HCT116 (cell line): Measurements from ENCODE around the gene EGFL7. TPM values are rescaled to one million over a fixed set of nuclear protein-coding genes. Genes with fewer than 3 reads are reported as not detected.

Experiments
- ATAC-seq: fragments of 200-7000 bp; cut with Tn5 transposase; 2 replicates; pipeline ENCODE4 v1.9.1; 2020; ENCODE audit warnings: mild to moderate bottlenecking, moderate library complexity
- BruUV-seq: library from RNA; stranded (reverse); fragments of 400-500 nt; replicated peaks from 2 replicates; lab custom pipeline; 2021; lab: Mats Ljungman, UMichigan
- CTCF ChIA-PET: fragments of 300-600 bp; sonication (Branson Sonifier 250); formaldehyde crosslinking; loops from one replicate; lab custom pipeline; 2021; ENCODE audit warnings: antibody characterized with exemption; lab: Charles Lee
- POLR2A ChIA-PET: fragments of 300-600, 350-600 bp; sonication (Branson Sonifier 250); formaldehyde crosslinking; loops from one replicate; lab custom pipeline; 2021; ENCODE audit warnings: antibody characterized with exemption; lab: Charles Lee
- RAD21 ChIA-PET, 2 experiments: fragments of 300-600 bp; sonication (Branson Sonifier 250); formaldehyde crosslinking; loops; one replicate each; lab custom pipeline; 2023; ENCODE audit warnings: low total read pairs in 2 of 2; ENCODE audit not compliant: uncharacterized antibody in 2 of 2, unreplicated experiment in 2 of 2, low non-redundant PET in 1 of 2; lab: Charles Lee
- DNase-seq: peaks from one replicate; pipeline ENCODE4 v3.0.0-alpha.2; 2010; ENCODE audit warnings: low read depth, low spot score
- H2AFZ ChIP-seq: fragments of 200-600 bp; shearing (Covaris generic), sonication (generic); 2 replicates; pipeline ENCODE4 v1.6.1; 2017; ENCODE audit warnings: low read depth, mixed run types, mixed read lengths, antibody characterized with exemption, low read length; ENCODE audit not compliant: poor library complexity, severe bottlenecking
- H3K27ac ChIP-seq: 2 replicates; pipeline ENCODE4 v1.5.1; 2012; ENCODE audit warnings: low read depth, low read length
- H3K27me3 ChIP-seq: fragments of 200-600 bp; sonication (generic); 2 replicates; pipeline ENCODE4 v1.6.1; 2016; ENCODE audit warnings: mixed run types, low read length, mixed read lengths; ENCODE audit not compliant: insufficient read depth
- H3K36me3 ChIP-seq, 2 experiments: fragments of 200-500 bp in 1 of 2; fragments of 200-600 bp in 1 of 2; sonication (Bioruptor generic) in 1 of 2; sonication (generic) in 1 of 2; 2 replicates each; pipeline versions ENCODE4 v1.5.1 to v1.6.1; 2014 to 2016; ENCODE audit warnings: low read length in 2 of 2, inconsistent platforms in 1 of 2, mixed read lengths in 1 of 2, mixed run types in 1 of 2; ENCODE audit not compliant: insufficient read depth in 2 of 2, control insufficient read depth in 1 of 2
- H3K4me1 ChIP-seq, 2 experiments: fragments of 200-600 bp in 1 of 2; sonication (generic) in 1 of 2; 2 replicates each; pipeline versions ENCODE4 v1.5.1 to v1.6.1; 2012 to 2017; ENCODE audit warnings: low read length in 2 of 2, inconsistent platforms in 1 of 2, mild to moderate bottlenecking in 1 of 2, mixed read lengths in 1 of 2, mixed run types in 1 of 2, moderate library complexity in 1 of 2; ENCODE audit not compliant: insufficient read depth in 2 of 2, control insufficient read depth in 1 of 2
- H3K4me2 ChIP-seq: fragments of 200-600 bp; sonication (generic); 2 replicates; pipeline ENCODE4 v1.6.1; 2017; ENCODE audit warnings: mixed run types, low read length, mixed read lengths
- H3K4me3 ChIP-seq, 2 experiments: fragments of 200-600 bp in 1 of 2; sonication (generic) in 1 of 2; replicated peaks in 1 of 2; 2 replicates each; pipeline ENCODE4 v1.5.1; 2011 to 2016; ENCODE audit warnings: low read length in 2 of 2, control low read depth in 1 of 2, low read depth in 1 of 2, mild to moderate bottlenecking in 1 of 2, mixed read lengths in 1 of 2, mixed run types in 1 of 2
- H3K79me2 ChIP-seq: fragments of 200-600 bp; sonication (generic); 2 replicates; pipeline ENCODE4 v1.6.1; 2017; ENCODE audit warnings: mild to moderate bottlenecking, mixed run types, low read length, moderate library complexity, mixed read lengths; ENCODE audit not compliant: insufficient read depth
- H3K9ac ChIP-seq: fragments of 200-600 bp; sonication (generic); 2 replicates; pipeline ENCODE4 v1.6.1; 2016; ENCODE audit warnings: low read length, mixed read lengths
- H3K9me2 ChIP-seq: fragments of 200-600 bp; sonication (generic), shearing (Covaris generic); 2 replicates; pipeline ENCODE4 v1.6.1; 2017; ENCODE audit warnings: mixed run types, mild to moderate bottlenecking, moderate library complexity; ENCODE audit not compliant: insufficient read depth
- H3K9me3 ChIP-seq, 2 experiments: fragments of 200-500 bp in 1 of 2; fragments of 200-600 bp in 1 of 2; sonication (Bioruptor generic) in 1 of 2; sonication (generic) in 1 of 2; 2 replicates each; pipeline ENCODE4 v1.6.1; 2014 to 2017; ENCODE audit warnings: low read length in 2 of 2, mixed read lengths in 2 of 2, inconsistent platforms in 1 of 2, low read depth in 1 of 2, mild to moderate bottlenecking in 1 of 2, mixed run types in 1 of 2, moderate library complexity in 1 of 2; ENCODE audit not compliant: control insufficient read depth in 1 of 2, insufficient read depth in 1 of 2
- H4K20me1 ChIP-seq: fragments of 200-600 bp; sonication (generic), shearing (Covaris generic); 2 replicates; pipeline ENCODE4 v1.6.1; 2017; ENCODE audit warnings: mixed run types, mild to moderate bottlenecking, moderate library complexity; ENCODE audit not compliant: insufficient read depth
- CEBPB ChIP-seq: IDR thresholded peaks from 2 replicates; pipeline ENCODE4 v1.6.1; 2012; ENCODE audit warnings: low read depth
- CTCF ChIP-seq, 3 experiments: fragments of 200-600 bp in 1 of 3; sonication (generic) in 1 of 3; IDR thresholded peaks in 2 of 3; conservative IDR thresholded peaks in 1 of 3; 2 replicates each; pipeline ENCODE4 v1.5.1; 2012 to 2017; ENCODE audit warnings: low read depth in 2 of 3, low read length in 2 of 3, antibody characterized with exemption in 1 of 3, borderline replicate concordance in 1 of 3, control low read depth in 1 of 3, mild to moderate bottlenecking in 1 of 3, mixed read lengths in 1 of 3, mixed run types in 1 of 3, moderate library complexity in 1 of 3; ENCODE audit not compliant: insufficient read depth in 1 of 3
- ELF1 ChIP-seq: IDR thresholded peaks from 2 replicates; pipeline ENCODE4 v1.6.1; 2012; ENCODE audit warnings: low read depth, borderline replicate concordance
- EZH2 ChIP-seq: fragments of 200-600 bp; sonication (generic); IDR thresholded peaks from 2 replicates; pipeline ENCODE4 v1.6.1; 2017; ENCODE audit warnings: antibody characterized with exemption, mixed run types
- EZH2phosphoT487 ChIP-seq: fragments of 200-600 bp; IDR thresholded peaks from 2 replicates; pipeline ENCODE4 v1.6.1; 2018; ENCODE audit warnings: antibody characterized with exemption, borderline replicate concordance
- FOSL1 ChIP-seq: IDR thresholded peaks from 2 replicates; pipeline ENCODE4 v1.6.1; 2012; ENCODE audit warnings: low read depth
- JUND ChIP-seq: IDR thresholded peaks from 2 replicates; pipeline ENCODE4 v1.6.1; 2012
- POLR2A ChIP-seq: IDR thresholded peaks from 2 replicates; pipeline ENCODE4 v1.7.0; 2011; ENCODE audit warnings: borderline replicate concordance; ENCODE audit not compliant: insufficient read depth, insufficient read length; ENCODE audit errors: extremely low read depth
- POLR2AphosphoS5 ChIP-seq: IDR thresholded peaks from 2 replicates; pipeline ENCODE4 v1.6.1; 2011; ENCODE audit warnings: mild to moderate bottlenecking, low read depth, low read length, moderate library complexity
- RAD21 ChIP-seq: IDR thresholded peaks from 2 replicates; pipeline ENCODE4 v1.6.1; 2012; ENCODE audit warnings: low read depth, mild to moderate bottlenecking
- SIN3A ChIP-seq: IDR thresholded peaks from 2 replicates; pipeline ENCODE4 v1.6.1; 2012; ENCODE audit warnings: low read depth
- SP1 ChIP-seq: IDR thresholded peaks from 2 replicates; pipeline ENCODE4 v1.6.1; 2012; ENCODE audit warnings: low read depth
- SRF ChIP-seq: IDR thresholded peaks from 2 replicates; pipeline ENCODE4 v1.6.1; 2012; ENCODE audit warnings: low read depth
- TCF7L2 ChIP-seq: IDR thresholded peaks from 2 replicates; pipeline ENCODE4 v1.7.0; 2011; ENCODE audit warnings: borderline replicate concordance, inconsistent platforms; ENCODE audit not compliant: insufficient read depth, insufficient read length; ENCODE audit errors: extremely low read depth
- YY1 ChIP-seq: IDR thresholded peaks from 2 replicates; pipeline ENCODE4 v1.6.1; 2011; ENCODE audit warnings: low read length, low read depth, moderate library complexity, mild to moderate bottlenecking; ENCODE audit not compliant: insufficient replicate concordance; ENCODE audit errors: extremely low read depth
- ZBTB33 ChIP-seq: IDR thresholded peaks from 2 replicates; pipeline ENCODE4 v1.6.1; 2011; ENCODE audit warnings: mild to moderate bottlenecking, low read length, moderate library complexity; ENCODE audit not compliant: insufficient replicate concordance; ENCODE audit errors: extremely low read depth
- ZFX ChIP-seq: fragments of 450-650 bp; IDR thresholded peaks from 2 replicates; pipeline ENCODE4 v1.6.1; 2017
- ZNF274 ChIP-seq: fragments of 200-500 bp; sonication (Bioruptor generic); IDR thresholded peaks from 2 replicates; pipeline ENCODE4 v1.6.1; 2014; ENCODE audit warnings: mild to moderate bottlenecking, low read depth, low read length, inconsistent platforms
- intact Hi-C: fragments of 100-400 bp; cut with micrococcal nuclease; formaldehyde crosslinking; loops from 2 replicates; pipeline ENCODE4 v1.10.0; 2022
- total RNA-seq: library from RNA; stranded (reverse); gene quantifications from one replicate; pipeline ENCODE4 v1.2.1, GENCODE V29; 2021; ENCODE audit not compliant: unreplicated experiment
- TF ChIP-seq, protein P1 (sequence below): IDR thresholded peaks from 2 replicates; pipeline ENCODE4 v1.6.1; 2012

The EGFL7 gene
- total RNA-seq, 1 experiment from 2014 or later: 82.0 TPM

DNA sequence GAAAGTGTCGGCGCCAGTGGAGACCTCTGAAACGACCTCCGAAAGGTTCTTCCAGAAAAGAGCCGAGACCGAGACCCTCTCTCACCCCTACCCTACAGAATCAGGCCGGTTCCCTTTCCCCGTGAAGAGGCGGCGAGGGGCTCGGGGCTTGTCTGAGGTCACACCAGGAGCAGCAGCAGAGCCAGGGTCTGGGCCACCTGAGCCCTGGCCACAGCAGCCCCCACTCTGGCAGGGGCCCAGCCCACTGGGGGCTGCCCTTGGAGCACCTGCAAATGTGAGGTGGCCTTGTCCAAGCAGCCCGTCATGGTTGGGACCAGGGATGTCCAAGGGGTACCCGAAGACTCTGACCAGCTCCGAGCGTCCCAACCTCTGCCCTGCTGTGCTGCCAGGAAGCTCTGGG lies 15.3 kb downstream of the EGFL7 start (continued):
- TF ChIP-seq POLR2A: no peak
- TF ChIP-seq, protein P1, sequence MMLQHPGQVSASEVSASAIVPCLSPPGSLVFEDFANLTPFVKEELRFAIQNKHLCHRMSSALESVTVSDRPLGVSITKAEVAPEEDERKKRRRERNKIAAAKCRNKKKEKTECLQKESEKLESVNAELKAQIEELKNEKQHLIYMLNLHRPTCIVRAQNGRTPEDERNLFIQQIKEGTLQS: no peak

DNA sequence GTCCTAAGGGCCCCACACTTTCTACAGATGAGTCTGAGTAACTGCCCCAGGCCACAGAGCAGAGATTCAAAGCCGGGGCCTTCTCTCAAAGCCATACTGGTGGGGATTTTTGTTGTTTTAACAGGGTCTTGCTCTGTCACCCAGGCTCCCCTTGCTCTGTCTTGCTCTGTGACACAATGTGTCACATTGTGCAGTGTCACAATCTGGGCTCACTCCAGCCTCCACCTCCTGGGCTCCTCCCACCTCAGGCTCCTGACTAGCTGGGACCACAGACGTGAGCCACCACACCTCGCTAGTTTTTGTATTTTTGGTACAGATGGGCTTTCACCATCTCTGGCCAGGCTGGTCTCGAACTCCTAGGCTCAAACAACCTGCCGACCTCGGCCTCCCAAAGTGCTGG lies 15.9 kb downstream of the EGFL7 start:
- RAD21 ChIA-PET: no interaction called here
- no peak for TF ChIP-seq SRF
- no peak for TF ChIP-seq YY1
- TF ChIP-seq SP1: no peak
- no peak for TF ChIP-seq ZFX
- TF ChIP-seq ZNF274: no peak
- TF ChIP-seq EZH2phosphoT487: no peak
- no peak for TF ChIP-seq CEBPB
- TF ChIP-seq EZH2: no peak
- TF ChIP-seq, protein P1: no peak
- TF ChIP-seq TCF7L2: no peak
- TF ChIP-seq SIN3A: no peak
- TF ChIP-seq ELF1: no peak
- TF ChIP-seq CTCF (IDR thresholded peaks at IDR 0.05 in 2 of 3, conservative IDR thresholded peaks at IDR 0.05 in 1 of 3; ENCODE audit: borderline replicate concordance in 1 of 3, insufficient read depth in 1 of 3, low read depth in 2 of 3, low read length in 2 of 3): no peak
- TF ChIP-seq POLR2A: no peak
- TF ChIP-seq FOSL1: no peak
- no peak for TF ChIP-seq JUND
- no peak for TF ChIP-seq ZBTB33
- no peak for TF ChIP-seq POLR2AphosphoS5
- no peak for TF ChIP-seq RAD21
- BruUV-seq: no TSS peak
- Histone ChIP-seq H3K79me2 (peaks cover 26% of the 10 kb centered on the region), H2AFZ (no peak overlapping the region), H4K20me1 (no peaks in the 10 kb centered on the region), H3K4me2 (no peak overlapping the region), H3K9me2 (no peaks in the 10 kb centered on the region), H3K4me3 (no peak overlapping the region), H3K9me3 (no peaks in the 10 kb centered on the region), H3K9ac (no peak overlapping the region), H3K4me1 (peaks cover 0 to 12% of the 10 kb centered on the region in 2 experiments; a peak in 1 of 4 replicates), H3K36me3 (peaks cover 0 to 7% of the 10 kb centered on the region in 2 experiments; a peak in 2 of 4 replicates), H3K27me3 (no peaks in the 10 kb centered on the region), H3K27ac (peak overlapping the region; percentile 14; the same call in 1 of the 2 replicates)
- POLR2A ChIA-PET: no interaction called here
- ATAC-seq (no peak), DNase-seq (no peak)
- intact Hi-C loops: no loop called here
- CTCF ChIA-PET: no interaction called here
